Activated B cell treated with CpG ODN at 0.5 μM for 24 hours (primary cell): ENCODE results near the gene ZBTB47. TPM values are rescaled to one million over a fixed set of nuclear protein-coding genes. Genes with fewer than 3 reads are reported as not detected.

ENCODE experiments used
- ATAC-seq: fragments of 200-7000 bp; cut with Tn5 transposase; one replicate; pipeline ENCODE4 v1.10.0; 2021; ENCODE audit warnings: low read depth, mild to moderate bottlenecking, moderate library complexity
- CTCF ChIA-PET: fragments of 350-600 bp; sonication (Branson Sonifier 250); formaldehyde crosslinking; loops from one replicate; lab custom pipeline; 2021; ENCODE audit warnings: antibody characterized with exemption; lab: Charles Lee
- POLR2A ChIA-PET: fragments of 350-600 bp; sonication (Branson Sonifier 250); formaldehyde crosslinking; loops from one replicate; lab custom pipeline; 2021; ENCODE audit warnings: antibody characterized with exemption; lab: Charles Lee
- DNase-seq: peaks from one replicate; pipeline ENCODE4 v3.0.0; 2022
- H3K27ac Mint-ChIP-seq: one replicate; pipeline ENCODE4 v1.8.0; 2020; ENCODE audit warnings: mixed read lengths
- H3K27me3 Mint-ChIP-seq: one replicate; pipeline ENCODE4 v1.8.0; 2021; ENCODE audit warnings: mixed read lengths
- H3K36me3 Mint-ChIP-seq: one replicate; pipeline ENCODE4 v1.8.0; 2021; ENCODE audit warnings: low read depth, mixed read lengths
- H3K4me1 Mint-ChIP-seq: one replicate; pipeline ENCODE4 v1.8.0; 2021; ENCODE audit warnings: mixed read lengths
- H3K4me3 Mint-ChIP-seq: one replicate; pipeline ENCODE4 v1.8.0; 2020; ENCODE audit warnings: mild to moderate bottlenecking, mixed read lengths
- H3K9me3 Mint-ChIP-seq: one replicate; pipeline ENCODE4 v1.8.0; 2020; ENCODE audit warnings: mixed read lengths
- intact Hi-C: fragments of 100-400 bp; cut with micrococcal nuclease; formaldehyde crosslinking; loops from one replicate; pipeline ENCODE4 v1.15.1; 2024
- total RNA-seq: library from RNA; stranded (reverse); gene quantifications from 2 replicates; pipeline ENCODE4 v1.2.3, GENCODE V29; 2022
- TF ChIP-seq, protein P1 (sequence below): fragments of 200-600 bp; IDR thresholded peaks from one replicate; pipeline ENCODE4 v1.8.0; 2022; ENCODE audit warnings: antibody characterized with exemption, mild to moderate bottlenecking

Gene ZBTB47
- total RNA-seq, 1 donor from 2014 or later, result 1.1 TPM

- Mint-ChIP-seq H3K9me3 (no peaks in the 10 kb centered on the region), H3K36me3 (no peaks in the 10 kb centered on the region), H3K4me3 (no peak overlapping the region), H3K27ac (no peak overlapping the region), H3K27me3 (peaks cover 17% of the 10 kb centered on the region), H3K4me1 (no peaks in the 10 kb centered on the region)
- DNase-seq (no peak), ATAC-seq (no peak)
- POLR2A ChIA-PET, result no interaction called here
- intact Hi-C loops, result no loop called here
- CTCF ChIA-PET, result no interaction called here
- TF ChIP-seq, protein P1, sequence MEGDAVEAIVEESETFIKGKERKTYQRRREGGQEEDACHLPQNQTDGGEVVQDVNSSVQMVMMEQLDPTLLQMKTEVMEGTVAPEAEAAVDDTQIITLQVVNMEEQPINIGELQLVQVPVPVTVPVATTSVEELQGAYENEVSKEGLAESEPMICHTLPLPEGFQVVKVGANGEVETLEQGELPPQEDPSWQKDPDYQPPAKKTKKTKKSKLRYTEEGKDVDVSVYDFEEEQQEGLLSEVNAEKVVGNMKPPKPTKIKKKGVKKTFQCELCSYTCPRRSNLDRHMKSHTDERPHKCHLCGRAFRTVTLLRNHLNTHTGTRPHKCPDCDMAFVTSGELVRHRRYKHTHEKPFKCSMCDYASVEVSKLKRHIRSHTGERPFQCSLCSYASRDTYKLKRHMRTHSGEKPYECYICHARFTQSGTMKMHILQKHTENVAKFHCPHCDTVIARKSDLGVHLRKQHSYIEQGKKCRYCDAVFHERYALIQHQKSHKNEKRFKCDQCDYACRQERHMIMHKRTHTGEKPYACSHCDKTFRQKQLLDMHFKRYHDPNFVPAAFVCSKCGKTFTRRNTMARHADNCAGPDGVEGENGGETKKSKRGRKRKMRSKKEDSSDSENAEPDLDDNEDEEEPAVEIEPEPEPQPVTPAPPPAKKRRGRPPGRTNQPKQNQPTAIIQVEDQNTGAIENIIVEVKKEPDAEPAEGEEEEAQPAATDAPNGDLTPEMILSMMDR, result no peak
Measured at GRCh38 chr3:42703695-42704025, 50.2 kb downstream of the ZBTB47 start.

GRCh38 chr3:42704136-42704841 is 50.8 kb downstream of the ZBTB47 start:
- ATAC-seq, result no peak
- no peaks in the 10 kb centered on the region for H3K36me3 Mint-ChIP-seq
- POLR2A ChIA-PET, result no interaction called here
- H3K27me3 Mint-ChIP-seq, result peaks cover 17% of the 10 kb centered on the region
- TF ChIP-seq, protein P1, result no peak
- CTCF ChIA-PET, result no interaction called here
- H3K4me3 Mint-ChIP-seq, result no peak overlapping the region
- intact Hi-C loops, result no loop called here
- no peaks in the 10 kb centered on the region for H3K4me1 Mint-ChIP-seq
- no peak for DNase-seq
- no peak overlapping the region for H3K27ac Mint-ChIP-seq
- H3K9me3 Mint-ChIP-seq, result no peaks in the 10 kb centered on the region

DNA sequence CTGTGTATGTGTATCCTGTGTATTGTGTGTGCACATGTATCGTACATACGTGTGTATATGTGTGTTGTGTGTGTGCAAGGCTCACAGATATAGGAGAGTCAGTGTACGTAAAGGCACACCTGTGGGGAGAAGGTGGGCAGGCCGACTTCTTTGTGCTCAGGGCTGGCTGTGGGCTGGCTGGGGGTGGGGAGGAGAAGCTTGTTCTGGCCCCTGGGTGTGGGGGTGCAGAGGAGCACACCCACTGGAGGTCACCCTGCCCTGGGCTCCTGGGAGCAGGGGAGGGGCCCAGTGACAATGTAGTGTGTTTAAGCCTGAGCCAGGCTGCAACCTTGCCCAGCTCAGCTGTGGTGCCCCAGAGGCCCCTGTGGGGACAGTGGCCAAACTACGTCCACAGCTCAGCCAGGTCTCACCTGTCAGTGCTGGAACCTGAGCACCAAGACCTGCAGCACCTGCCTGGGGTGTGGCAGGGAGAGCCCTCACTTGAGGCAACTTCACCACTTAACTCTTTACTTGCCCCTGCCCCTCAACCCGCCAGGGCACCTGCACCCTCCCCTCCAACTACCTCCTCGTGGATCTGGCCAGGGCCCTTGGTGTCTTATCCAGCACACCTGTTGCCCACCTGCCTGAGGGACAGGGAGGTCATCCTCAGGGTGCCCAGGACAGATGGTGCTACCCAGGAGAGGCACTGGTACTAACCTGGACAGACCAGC is 51.7 kb downstream of the ZBTB47 start:
- POLR2A ChIA-PET, result no interaction called here
- Mint-ChIP-seq H3K27me3 (peaks cover 13% of the 10 kb centered on the region), H3K9me3 (no peaks in the 10 kb centered on the region), H3K27ac (no peak overlapping the region), H3K4me1 (no peaks in the 10 kb centered on the region), H3K36me3 (no peaks in the 10 kb centered on the region), H3K4me3 (no peak overlapping the region)
- intact Hi-C loops, result no loop called here
- CTCF ChIA-PET, result no interaction called here
- DNase-seq (no peak), ATAC-seq (no peak)
- TF ChIP-seq, protein P1, result no peak

GRCh38 chr3:42705962-42706585 is 52.6 kb downstream of the ZBTB47 start:
- ATAC-seq (no peak), DNase-seq (no peak)
- Mint-ChIP-seq H3K27me3 (peaks cover 9% of the 10 kb centered on the region), H3K27ac (no peak overlapping the region), H3K36me3 (no peaks in the 10 kb centered on the region), H3K9me3 (no peaks in the 10 kb centered on the region), H3K4me1 (no peaks in the 10 kb centered on the region), H3K4me3 (no peak overlapping the region)
- TF ChIP-seq, protein P1, result no peak
- ChIA-PET POLR2A (no interaction called here), CTCF (no interaction called here)
- intact Hi-C loops, result no loop called here
